Peyer's patch (tissue), 4 donors: ENCODE measurements around the gene RLN3.

Experiments used
- POLR2A ChIP-seq, 2 donors: fragments of 450-650 bp; IDR thresholded peaks; one replicate each; pipeline ENCODE4 v1.5.1; 2017; ENCODE audit warnings: antibody characterized with exemption in 2 of 2, mild to moderate bottlenecking in 2 of 2, moderate library complexity in 2 of 2
- TF ChIP-seq, protein P1 (sequence below), 6 experiments: fragments of 450-650 bp in 4 of 6; fragments of 200-600 bp in 2 of 6; sonication (generic) in 1 of 6; IDR thresholded peaks; one replicate each; pipeline ENCODE4 v1.5.1; 2017 to 2019; ENCODE audit warnings: antibody characterized with exemption in 6 of 6, mild to moderate bottlenecking in 3 of 6, moderate library complexity in 1 of 6

DNA sequence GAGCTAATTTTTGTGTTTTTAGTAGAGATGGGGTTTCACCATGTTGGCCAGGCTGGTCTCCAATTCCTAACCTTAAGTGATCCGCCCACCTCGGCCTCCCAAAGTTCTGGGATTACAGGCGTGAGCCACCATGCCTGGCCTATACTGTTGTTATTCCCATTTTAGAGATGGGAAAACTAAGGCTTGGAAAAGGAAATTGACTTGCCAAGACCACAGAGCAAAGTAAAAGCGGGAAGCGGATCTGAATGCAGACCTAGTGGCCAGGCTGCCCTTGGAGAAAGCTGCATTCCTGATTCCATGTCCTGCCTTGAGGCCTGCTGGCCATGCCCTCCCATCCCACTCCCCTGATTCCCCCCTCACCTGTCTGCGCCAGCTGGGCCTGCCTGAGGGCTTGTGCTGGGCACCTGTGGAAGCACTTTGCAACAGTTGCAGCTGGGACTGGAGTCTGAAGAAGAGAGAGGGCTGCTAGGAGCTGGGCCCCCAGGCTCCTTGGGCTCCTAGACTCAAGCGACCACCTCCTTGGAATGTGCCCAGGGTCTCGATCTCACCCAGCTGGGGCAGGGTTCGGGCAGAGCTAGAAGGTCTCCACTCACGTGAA is 28.2 kb downstream of the RLN3 start:
- TF ChIP-seq, protein P1, sequence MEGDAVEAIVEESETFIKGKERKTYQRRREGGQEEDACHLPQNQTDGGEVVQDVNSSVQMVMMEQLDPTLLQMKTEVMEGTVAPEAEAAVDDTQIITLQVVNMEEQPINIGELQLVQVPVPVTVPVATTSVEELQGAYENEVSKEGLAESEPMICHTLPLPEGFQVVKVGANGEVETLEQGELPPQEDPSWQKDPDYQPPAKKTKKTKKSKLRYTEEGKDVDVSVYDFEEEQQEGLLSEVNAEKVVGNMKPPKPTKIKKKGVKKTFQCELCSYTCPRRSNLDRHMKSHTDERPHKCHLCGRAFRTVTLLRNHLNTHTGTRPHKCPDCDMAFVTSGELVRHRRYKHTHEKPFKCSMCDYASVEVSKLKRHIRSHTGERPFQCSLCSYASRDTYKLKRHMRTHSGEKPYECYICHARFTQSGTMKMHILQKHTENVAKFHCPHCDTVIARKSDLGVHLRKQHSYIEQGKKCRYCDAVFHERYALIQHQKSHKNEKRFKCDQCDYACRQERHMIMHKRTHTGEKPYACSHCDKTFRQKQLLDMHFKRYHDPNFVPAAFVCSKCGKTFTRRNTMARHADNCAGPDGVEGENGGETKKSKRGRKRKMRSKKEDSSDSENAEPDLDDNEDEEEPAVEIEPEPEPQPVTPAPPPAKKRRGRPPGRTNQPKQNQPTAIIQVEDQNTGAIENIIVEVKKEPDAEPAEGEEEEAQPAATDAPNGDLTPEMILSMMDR (IDR thresholded peaks at IDR 0.05) = no peak
- TF ChIP-seq POLR2A (IDR thresholded peaks at IDR 0.05) = no peak
